ENCODE measurements around the gene EPHB1.
"Not testable (repeated sequence)": the region's sequence is repeated elsewhere in the genome, so short reads cannot be mapped to it uniquely, and the experiment has no call there.

The EPHB1 gene

GRCh38 chr3:134777341-134777740 is 17.7 kb upstream of the EPHB1 start:
- no peak for DNase-seq (ENCODE audit: low spot score)

DNA sequence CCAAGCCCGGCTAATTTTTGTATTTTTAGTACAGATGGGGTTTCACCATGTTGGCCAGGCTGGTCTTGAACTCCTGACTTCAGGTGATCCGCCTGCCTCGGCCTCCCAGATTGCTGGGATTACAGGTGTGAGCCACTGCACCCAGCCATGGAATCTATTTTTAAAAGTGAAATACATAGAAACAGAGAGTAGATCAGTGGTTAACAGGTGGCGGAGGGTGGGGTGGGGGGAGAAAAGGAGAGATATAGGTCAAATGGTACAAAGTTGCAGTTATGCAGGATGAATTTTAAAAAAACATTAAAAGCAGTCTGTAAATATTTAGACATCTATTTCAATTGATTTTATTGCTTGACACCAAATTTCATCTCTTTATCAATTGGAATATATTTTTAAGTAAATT is 6.8 kb upstream of the EPHB1 start:
- DNase-seq (ENCODE audit: low spot score), result not testable (repeated sequence)

GRCh38 chr3:134790065-134790464 is 5.0 kb upstream of the EPHB1 start:
- DNase-seq (ENCODE audit: low spot score), result no peak

DNA sequence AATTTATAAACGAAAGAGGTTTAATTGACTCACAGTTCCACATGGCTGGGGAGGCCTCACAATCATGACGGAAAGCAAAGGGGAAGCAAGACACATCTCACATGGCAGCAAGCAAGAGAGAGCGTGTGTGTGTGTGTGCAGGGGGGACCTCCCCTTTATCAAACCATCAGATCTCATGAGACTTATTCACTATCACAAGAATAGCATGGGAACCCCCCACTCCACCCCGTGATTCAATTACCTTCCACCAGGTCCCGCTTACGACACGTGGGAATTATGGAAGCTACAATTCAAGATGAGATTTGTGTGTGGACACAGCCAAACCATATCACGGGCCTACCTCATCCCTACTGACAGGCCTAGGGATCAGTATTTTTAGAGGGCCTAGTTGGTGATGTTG is 3.1 kb upstream of the EPHB1 start:
- no peak for DNase-seq (ENCODE audit: low spot score)

DNA sequence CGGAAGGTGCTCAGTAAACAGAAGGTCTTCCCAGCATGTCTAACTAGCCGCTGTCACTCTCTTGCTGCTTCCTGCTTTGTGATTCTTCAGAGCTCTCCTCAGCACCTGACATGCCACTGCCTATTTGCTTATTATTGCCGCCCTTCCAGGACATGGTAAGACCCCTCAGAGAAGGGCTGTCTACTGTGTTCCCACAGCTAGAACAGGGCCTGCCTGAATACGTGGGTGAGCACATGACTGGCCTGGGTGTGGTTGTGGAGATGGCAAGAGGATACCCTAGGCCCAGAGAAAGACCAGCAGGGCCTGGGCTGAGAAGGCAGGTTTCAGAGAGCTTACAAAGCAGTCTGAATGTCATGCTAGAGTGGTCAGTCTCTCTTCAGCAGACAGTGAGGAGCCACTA is 2.4 kb upstream of the EPHB1 start:
- DNase-seq (ENCODE audit: low spot score), result no peak

- no peak for DNase-seq (ENCODE audit: low spot score)
Observed at GRCh38 chr3:134793562-134793961, 1.5 kb upstream of the EPHB1 start.

DNA sequence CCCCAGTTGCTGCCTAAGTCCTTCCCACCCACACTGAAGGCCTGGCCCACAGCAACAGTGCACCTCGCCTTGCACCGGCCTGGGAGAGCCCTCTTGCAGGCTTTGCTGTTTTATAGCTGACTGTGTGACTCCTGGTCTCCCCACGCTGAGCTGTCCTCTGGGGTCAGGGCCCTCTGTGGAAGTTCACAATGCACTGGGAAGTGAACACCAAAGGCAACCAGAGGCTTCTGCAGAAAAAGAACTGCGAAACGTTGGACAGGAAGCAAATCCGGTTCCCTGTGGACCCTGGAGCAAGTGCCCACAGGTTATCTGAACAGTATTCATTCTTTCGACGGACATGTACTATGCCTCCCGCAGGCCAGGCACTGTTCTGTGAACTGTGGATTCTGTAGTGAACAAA is 737 bp upstream of the EPHB1 start:
- no peak for DNase-seq (ENCODE audit: low spot score)

DNA sequence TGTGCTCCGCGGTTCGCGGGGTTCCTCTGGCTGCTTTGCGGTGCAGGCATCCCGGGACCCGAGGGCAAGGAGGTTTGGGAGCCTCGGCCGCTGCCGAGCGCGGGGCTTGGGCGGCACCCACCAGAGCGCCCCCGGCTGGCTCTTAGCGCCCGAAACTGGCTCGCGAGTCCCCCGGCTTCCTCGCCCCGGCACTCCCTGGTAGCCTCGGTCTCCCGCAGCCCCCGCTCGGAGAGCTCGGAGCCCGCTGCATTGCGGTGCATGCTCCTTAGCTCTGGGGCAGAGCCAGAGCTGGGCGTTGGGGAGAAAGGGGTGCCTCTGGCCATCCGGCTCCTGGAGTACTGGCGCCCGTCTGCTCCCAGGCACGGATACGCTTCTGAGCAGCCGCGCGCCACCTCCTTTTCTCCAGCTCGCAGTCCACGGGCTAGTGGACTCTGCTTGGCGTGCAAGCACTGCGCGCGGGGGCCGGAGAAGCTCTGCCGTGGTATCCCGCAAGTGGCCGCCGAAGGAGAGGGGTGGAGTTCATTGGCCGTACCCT is 753 bp downstream of the EPHB1 start:
- no peak for DNase-seq (ENCODE audit: low spot score)

DNA sequence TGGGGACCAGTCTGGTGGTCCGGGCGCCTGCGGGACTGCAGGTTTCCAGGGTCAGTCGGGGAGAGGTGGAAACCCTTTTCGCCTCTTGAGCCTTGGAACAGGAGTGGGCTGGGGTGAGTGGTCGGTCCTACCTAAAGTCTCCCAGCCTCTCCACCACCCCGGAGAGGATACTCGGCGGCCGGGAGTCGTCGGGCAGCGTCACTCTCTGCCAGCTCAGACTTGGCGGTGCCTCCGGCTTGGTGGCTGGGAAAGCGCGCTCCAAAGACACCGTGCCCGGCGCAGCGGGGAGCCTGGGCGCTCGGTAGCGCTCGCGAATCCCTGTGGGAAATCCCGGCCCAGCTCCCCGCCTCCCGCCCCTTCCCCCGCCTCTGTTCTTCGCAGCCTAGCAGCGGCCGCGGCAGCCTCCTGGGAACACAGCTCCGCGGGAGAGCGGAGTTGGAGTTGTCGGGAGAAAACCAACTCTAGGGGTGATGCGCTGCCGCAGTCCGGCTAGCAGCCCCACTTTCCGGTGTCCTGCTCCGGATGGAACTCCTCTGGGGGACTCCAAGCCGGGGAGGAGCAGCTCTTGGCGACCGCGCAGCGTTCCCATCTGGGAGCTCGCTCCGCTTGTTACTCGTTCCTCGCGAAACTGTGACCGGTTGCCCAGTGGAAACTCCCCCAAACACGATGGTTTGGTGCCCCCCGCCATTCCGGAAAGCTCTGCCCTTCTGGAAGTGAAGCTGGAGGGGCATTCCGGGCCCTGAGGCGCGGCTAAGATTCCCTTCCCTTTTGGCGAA is 1.4 kb downstream of the EPHB1 start:
- peak; percentile 50 for DNase-seq (ENCODE audit: low spot score)

DNA sequence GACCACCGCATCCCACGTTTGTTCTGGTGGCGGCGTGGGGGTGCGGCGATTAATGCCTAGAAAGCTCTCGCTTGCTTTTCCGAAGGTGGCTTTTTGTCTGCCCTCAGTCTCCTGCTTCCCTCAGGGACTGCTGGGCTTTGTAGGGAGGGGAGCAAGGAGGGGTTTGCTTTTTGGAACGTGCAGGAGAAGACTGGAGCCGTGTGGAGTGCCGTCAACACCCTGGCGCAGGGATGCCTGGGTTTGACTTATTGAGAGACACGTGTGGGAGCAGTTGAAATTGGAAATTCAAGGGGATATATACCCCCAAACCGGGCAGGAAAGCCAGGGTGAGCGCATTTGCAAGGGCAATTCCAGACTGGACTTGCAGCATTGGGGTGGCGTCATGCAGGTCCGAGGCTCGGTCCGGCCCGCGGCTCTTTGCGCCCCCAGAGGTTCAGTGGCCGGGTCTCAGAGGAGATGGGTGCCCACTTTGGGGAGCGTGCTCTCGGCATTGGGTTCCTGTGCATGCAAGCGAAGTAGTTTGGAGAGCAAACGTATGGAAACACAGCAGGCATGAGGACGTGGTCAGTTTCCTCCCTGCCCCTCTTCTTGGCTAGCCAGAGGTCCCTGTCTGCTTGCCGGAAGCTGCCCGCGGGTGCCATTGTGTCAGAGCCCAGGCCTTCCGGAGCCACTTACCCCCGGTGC is 2.1 kb downstream of the EPHB1 start:
- no peak for DNase-seq (ENCODE audit: low spot score)

DNA sequence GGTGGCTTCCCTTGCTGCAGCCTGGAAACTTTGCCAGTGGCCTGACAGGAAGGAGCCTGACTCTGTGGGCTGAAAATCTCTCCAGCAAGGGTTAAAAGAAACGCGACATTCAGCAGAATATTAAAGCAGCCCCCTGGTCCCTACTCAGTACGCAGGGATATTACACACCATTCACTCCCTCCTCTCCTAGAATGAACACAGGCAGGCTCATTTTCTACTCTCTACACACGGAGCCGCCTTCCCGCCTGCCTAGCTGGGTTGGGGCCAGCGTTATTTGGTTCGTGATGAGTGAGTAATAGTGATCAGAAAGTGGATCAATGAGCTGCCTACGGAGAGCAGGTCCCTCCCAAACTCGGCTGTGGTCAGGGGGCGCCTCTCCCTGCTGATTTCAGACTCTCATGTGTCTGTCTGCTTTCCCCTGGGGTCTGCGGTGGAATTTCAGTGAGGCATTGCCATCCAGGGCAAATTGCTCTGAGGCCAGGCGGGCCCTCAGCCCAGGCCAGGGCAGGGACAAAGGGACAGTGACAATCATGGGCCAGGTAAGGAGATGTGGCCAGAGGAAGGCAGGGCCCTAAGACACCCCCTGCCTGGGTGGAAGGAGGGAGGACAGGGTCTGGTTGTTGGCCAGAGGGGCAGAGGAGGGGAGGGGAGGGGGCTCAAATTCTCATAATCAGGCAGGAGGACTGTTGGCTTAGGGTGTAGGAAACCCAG is 2.8 kb downstream of the EPHB1 start:
- no peak for DNase-seq (ENCODE audit: low spot score)

DNA sequence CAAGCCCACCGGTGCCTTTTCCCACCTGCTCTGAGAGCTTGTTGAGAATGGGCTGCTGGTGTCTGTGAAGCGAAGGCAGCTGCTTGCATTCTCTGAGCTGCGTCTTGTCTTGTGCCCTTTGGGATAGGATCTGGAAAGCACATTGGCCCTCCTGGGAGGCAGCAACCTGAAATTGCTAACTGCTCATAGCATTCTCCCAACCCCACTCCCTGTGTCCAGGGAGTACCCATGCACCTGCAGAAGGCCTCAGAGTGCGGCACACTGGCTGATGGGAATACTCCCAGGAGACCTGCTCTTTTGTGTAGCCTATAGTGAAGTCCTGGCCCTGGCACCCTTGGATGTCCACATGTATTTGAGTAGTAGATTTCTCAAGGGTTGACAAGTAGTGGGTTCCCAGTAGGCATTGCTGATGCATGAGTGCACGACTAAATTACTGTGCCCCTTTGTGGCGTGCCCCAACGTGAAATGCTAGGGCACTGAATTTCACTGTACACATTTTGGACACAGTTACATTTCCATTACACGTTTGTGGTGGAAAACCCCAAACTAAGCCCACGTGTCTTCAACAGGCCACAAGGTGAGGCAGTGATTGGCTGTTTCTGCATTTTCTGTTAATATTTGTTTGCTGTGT is 3.7 kb downstream of the EPHB1 start:
- no peak for DNase-seq (ENCODE audit: low spot score)

DNA sequence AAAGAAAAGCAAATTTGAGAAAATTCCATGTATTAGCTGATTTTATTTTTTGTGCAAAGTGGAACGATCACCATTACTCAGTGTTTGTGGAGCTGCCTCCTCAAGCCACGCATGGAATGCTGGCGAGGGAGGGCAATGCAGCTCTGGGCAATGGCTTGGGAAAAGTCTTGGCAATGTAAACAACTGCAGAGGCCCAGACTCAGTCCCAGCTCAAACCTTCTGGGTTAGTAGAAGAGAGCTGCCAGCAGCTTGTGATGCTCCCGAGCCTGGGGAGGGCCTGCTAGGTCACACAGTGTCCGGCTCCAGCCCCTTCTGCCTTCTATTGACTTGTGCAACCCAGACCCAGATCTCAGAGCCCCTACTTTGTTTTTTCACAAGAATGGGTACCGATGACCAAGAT is 4.3 kb downstream of the EPHB1 start:
- DNase-seq (ENCODE audit: low spot score), result peak; percentile 58

- DNase-seq (ENCODE audit: low spot score), result no peak
Observed at GRCh38 chr3:134801204-134801958, 6.3 kb downstream of the EPHB1 start.

- DNase-seq (ENCODE audit: low spot score), result no peak
Observed at GRCh38 chr3:134802428-134803050, 7.5 kb downstream of the EPHB1 start.

- no peak for DNase-seq (ENCODE audit: low spot score)
Observed at GRCh38 chr3:134803051-134803505, 8.0 kb downstream of the EPHB1 start.

- DNase-seq (ENCODE audit: low spot score), result no peak
Observed at GRCh38 chr3:134803652-134804051, 8.6 kb downstream of the EPHB1 start.

DNA sequence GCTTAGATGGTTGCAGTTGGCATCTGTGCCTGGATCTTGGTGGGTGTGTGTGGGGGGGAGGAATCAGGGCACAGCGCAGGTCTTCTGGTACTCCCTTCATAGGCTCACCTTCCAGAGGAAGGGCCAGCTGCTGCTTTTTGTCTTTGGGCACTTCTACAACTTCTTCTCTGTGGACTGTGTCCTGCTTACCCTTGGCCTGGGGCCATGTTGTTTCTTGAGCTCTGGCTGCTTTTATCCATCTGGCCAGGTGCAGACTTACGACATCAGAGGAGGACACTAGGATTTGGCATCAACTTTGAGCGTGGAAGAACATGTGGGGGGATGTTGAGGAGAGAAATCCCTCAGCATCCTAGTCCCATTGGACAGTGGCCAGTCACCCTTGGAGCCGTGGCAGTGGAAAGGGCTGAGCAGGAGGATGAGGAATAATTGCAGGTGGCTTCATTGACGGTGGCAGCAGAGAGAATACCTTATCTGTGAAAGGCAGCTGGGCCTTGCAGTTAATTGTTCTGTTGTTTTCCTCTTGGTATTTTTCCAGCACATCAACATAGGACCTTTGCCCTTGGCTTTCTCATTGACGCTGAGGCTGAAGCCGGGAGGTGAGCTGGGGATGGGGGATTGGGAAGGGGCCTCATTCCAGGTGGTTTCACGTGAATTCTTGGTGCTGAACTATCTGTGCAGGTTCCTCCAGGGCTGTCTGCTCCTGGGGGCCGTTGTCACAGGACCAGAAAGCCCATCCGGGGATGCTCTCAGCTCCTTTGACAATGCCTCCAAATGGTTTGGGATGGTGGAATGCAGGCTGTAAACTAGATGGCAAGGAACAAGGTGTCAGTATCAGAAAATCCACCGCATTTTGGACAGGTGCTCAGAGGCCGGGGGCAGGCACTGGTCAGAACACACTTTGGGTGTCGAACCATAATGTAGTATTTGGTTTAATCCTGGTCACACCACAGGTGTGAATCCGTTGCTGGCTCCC is 9.7 kb downstream of the EPHB1 start:
- no peak for DNase-seq (ENCODE audit: low spot score)

DNA sequence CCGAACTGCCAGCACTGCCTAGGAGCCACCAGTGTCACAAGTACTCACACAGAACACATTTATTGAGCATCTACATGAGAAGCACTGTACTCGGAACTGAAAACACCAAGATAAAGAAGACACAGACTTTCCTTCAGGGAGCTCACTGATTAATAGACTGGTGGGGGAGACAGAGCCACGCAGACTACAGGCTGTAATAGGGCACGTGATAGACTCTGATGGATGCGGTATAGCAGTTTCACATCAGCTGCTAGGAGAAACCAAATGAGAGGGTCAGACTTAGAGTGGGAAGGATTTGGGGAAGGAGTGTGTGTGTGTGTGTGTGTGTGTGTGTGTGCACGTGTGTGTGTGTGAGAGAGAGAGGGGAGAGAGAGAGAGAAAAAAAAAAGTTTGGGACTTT is 12.1 kb downstream of the EPHB1 start:
- DNase-seq (ENCODE audit: low spot score), result no peak

- no peak for DNase-seq (ENCODE audit: low spot score)
Observed at GRCh38 chr3:134808835-134809234, 13.8 kb downstream of the EPHB1 start.

Measured in Ammon's horn (tissue), 1 donor.